NCI-H345 (cell line): ENCODE data around the gene TMEM14A.
"Not testable (repeated sequence)": the region's sequence is repeated elsewhere in the genome, so short reads cannot be mapped to it uniquely, and the experiment has no call there.

Source experiments
- DNase-seq: peaks from one replicate; lab custom pipeline; 2025; lab: John Stamatoyannopoulos, UW

TMEM14A gene

DNA sequence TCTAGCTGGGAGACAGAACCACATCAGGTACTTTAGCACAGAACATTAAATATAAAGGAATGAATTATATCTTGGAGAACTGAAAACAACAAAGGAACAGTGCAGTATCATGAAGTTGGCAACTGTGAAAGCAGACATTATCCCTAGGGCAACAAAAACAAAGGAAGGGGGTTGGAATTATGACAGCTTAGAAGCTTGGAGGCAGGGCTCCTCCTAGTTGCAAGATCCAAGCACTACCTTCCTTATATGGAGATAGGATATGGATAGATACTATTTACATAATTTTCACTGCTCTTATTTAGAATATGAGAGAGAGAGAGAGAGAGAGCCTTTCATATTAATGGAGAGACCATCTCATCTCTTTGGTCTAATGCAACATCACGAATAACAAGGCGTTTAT is 27.0 kb downstream of the TMEM14A start:
- DNase-seq, result no peak

- no peak for DNase-seq
Observed at GRCh38 chr6:52704060-52704459, 33.1 kb downstream of the TMEM14A start.

GRCh38 chr6:52704781-52705502 is 34.0 kb downstream of the TMEM14A start:
- DNase-seq, result not testable (repeated sequence)

DNA sequence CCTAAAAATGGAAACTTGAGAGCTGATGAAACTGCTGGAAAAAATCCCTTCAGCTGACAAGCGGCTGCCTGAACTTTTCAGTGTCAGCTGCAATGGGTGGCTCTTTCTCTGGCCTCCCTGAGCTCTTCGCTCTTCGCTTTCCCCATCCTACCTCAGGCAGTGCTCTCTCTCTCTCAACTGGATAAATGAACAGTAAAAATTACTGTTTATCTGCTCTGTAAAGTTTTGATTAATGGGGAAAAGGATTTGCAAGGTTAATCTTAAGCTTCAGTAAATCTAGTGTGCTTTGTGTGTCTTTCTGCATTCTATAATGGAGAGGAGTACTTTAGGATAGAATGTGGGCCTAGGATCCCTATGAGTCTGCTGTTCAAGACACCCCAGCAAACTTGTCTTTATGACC is 35.1 kb downstream of the TMEM14A start:
- no peak for DNase-seq

DNA sequence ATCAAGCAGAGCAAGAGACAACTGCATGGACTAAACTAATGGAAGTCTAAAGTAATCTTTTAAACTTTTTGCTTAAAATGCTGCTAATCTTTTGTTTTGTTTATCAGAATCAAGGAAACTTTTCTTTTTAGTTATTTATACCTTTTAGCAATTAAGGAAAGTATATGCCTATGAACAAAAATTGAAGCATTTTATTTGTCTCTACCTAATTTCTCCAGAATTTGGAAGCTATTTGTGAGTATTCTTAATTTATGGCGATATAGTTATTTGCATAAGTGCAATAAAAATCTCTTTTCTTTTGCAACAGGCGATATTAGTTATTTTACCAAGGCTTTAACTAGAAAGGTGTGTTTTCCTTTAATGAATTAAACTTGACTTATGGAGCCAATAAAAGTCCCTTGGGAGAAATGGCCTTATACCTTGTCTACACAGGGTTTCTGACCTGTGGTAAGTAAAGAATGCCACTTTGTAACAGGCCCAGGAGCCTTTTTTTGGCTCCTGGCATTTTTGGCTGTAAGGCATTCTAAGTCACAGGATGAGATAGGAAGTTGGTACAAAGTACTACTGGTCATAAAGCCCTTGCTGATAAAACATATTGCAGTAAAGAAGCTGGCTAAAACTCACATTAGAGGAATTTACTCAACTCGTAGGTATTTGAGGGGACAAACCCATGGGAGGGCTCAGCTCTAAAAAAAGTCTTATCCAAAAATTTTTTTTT is 37.2 kb downstream of the TMEM14A start:
- no peak for DNase-seq

GRCh38 chr6:52712136-52712535 is 41.2 kb downstream of the TMEM14A start:
- DNase-seq, result no peak

- not testable (repeated sequence) for DNase-seq
Observed at GRCh38 chr6:52714761-52715160, 43.8 kb downstream of the TMEM14A start.

- no peak for DNase-seq
Observed at GRCh38 chr6:52718550-52718949, 47.6 kb downstream of the TMEM14A start.

DNA sequence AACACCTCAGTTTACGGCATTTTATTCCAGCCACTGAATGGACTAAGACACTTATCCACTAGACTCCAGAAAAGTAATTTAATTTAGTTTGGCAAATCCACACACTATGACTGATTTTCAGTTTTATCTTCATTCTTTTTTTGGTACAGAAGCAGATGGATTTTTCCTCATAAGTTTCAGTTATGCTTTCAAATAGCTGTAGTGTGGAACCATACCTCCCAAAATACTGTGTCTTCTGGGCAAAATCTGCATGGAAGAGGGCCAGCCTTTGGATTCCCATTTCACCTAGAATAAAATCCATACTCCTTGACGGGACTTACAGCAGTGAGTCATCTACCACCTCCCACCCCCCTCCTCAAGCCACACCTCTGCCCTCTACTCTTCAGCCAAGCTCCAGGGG is 49.4 kb downstream of the TMEM14A start:
- no peak for DNase-seq

DNA sequence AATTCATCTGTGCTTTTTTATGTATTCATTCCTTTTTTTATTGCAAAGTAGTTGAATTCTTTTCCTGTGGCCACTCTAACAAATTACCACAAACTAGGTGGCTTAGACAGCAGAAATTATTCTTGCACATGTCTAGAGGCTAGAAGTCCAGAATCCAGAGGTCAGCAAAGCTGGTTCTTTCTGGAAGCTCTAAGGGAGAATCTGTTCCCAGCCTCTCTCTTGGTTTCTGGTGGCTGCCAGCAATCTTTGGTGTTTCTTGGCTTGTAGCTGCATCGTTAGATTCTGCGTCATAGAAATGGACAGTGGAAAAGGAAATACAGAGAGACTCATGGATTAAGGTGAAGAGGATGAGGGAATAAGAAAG is 53.1 kb downstream of the TMEM14A start:
- DNase-seq, result no peak

- peak; percentile 52 for DNase-seq
Observed at GRCh38 chr6:52724406-52725121, 53.7 kb downstream of the TMEM14A start.

DNA sequence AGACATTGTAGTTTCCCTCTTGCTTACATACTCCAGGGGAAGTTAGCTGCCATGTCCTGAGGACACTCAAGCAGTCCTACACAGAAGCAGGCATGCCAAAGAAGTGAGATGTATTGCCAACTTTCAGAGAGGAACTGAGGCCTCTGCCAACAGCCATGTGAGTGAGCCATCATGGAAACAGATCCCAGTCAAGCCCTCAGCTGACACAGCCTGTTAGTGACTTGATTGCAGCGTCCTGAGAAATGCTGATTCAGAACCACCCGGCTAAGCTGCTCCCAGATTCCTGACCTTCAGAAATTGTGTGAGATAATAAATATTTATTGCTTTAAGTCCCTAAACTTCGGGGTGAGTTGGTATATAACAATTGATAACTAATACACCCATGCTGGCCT is 54.2 kb downstream of the TMEM14A start:
- no peak for DNase-seq

GRCh38 chr6:52725535-52726192 is 54.8 kb downstream of the TMEM14A start:
- DNase-seq, result peak; percentile 44

DNA sequence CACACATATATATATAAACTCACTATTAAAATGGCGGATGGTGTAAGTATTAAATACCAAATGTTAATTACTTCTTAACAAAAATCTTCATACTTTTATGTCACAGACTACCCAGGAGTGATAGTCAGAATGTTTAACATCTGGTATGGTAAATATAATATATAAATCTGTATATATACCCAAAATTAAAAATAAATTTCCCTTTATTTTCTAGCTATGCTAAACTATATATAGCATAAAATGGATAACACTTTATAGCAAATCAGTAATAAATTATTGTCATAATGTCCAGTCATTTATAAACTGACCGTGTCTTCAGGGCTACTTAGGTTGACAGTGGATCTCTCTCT is 55.3 kb downstream of the TMEM14A start:
- no peak for DNase-seq

DNA sequence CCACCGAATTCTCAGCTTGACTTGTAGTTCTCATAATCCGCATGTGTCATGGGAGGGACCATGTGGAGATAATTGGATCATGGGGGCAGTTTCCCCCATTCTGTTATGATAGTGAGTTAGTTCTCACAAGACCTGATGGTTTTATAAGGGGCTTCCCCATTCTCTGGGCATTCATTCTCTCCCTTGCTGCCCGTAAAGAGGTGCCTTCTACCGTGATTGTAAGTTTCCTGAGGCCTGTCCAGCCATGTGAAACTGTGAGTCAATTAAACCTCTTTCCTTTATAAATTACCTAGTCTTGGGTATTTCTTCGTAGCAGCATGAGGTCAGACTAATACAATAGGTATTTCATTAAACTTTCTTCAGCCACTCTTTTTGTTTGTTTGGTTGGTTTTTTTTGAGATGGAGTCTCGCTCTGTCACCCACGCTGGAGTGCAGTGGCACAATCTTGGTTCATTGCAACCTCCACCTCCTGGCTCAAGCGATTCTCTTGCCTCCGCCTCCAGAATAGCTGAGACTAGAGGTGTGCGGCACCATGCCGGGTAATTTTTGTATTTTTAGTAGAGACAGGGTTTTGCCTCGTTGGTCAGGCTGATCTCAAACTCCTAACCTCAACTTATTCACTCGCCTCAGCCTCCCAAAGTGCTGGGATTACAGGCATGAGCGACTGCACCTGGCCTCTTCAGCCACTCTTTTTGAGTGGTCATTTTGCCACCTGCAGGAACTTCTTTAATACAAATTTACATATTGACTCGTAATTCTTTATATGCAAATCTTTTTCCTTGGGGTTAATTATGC is 56.0 kb downstream of the TMEM14A start:
- DNase-seq, result no peak

DNA sequence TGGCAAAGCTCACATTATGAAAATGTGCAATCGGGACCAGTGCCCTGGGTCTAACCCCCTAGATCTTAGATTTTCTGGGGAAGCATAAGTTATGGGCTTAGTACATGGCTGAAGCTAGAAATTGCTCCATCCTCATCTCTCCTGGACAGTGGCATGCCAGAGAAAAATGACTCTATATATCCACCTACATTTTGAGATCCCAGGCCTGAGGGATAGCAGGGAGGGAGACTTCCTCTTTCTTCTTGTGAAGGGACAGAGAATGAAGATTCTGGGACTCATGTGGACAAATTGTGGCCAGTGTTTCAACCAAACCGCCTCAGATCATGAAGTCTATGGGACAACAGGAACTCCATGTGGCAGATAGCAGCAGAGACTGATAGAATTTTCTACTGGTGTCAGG is 57.0 kb downstream of the TMEM14A start:
- no peak for DNase-seq

- no peak for DNase-seq
Observed at GRCh38 chr6:52728394-52728793, 57.5 kb downstream of the TMEM14A start.

GRCh38 chr6:52729576-52729975 is 58.7 kb downstream of the TMEM14A start:
- no peak for DNase-seq

- DNase-seq, result no peak
Observed at GRCh38 chr6:52731719-52732118, 60.8 kb downstream of the TMEM14A start.

DNA sequence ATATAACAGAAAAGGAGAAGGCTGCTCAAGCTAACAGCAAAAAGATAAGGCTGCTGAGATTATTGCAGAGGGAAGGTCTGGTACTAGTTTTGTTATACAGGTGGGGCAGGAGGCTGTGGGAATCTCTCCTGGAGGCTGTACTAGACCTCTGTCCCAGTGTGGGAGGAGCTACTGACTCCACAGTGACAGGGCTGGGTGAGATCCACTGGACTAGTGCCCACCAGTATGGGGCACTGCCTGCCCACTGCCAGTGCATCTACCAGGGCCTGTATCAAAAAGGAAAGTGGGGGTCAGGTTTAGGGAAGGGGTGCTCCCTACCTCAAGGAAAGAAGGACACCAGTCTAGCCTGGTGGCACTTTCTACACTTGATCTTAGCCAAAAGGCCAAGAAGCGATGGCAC is 62.3 kb downstream of the TMEM14A start:
- no peak for DNase-seq

DNA sequence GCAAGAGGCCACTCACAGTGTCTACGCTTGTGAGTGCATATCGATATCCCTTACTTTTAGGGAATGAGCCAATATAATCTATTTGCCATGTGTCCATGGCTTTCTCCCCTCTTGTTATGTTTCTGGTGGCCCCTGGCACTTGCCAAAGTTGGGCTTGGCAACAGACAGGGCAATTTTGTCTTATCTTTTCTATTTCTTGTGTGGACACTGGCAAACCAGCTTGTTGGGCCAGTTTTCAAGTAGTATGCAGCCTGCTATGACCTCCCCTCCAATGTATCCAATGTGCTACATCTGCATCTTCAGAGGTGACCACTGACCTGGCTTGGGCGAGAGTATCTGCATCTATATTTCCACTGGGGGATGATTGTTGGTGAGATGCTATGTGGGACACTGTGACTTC is 63.2 kb downstream of the TMEM14A start:
- no peak for DNase-seq

GRCh38 chr6:52735071-52735470 is 64.2 kb downstream of the TMEM14A start:
- DNase-seq, result no peak
